ENCODE measurements around the gene B3GNT5.

- TF ChIP-seq CTCF (IDR thresholded peaks at IDR 0.05; ENCODE audit: poor library complexity) (no peak), EZH2phosphoT487 (IDR thresholded peaks at IDR 0.05; ENCODE audit: low read depth, severe bottlenecking, unreplicated experiment) (no peak), EZH2 (IDR thresholded peaks at IDR 0.05; ENCODE audit: borderline replicate concordance) (no peak)
These were observed 35.3 kb upstream of the B3GNT5 start for GRCh38 chr3:183217548-183218332.

Data from hepatocyte (in vitro differentiated cells).